ENCODE results near the gene KCNC1. TPM values are rescaled to one million over a fixed set of nuclear protein-coding genes. Genes with fewer than 3 reads are reported as not detected.

The KCNC1 gene
- total and polyA plus RNA-seq, 2 experiments from 2014 or later, result 0.01 to 0.20 TPM

- Histone ChIP-seq H4K20me1 (ENCODE audit: insufficient read depth, poor library complexity, severe bottlenecking) (no peaks in the 10 kb centered on the region), H3K4me1 (ENCODE audit: insufficient read depth) (no peaks in the 10 kb centered on the region), H3K4me2 (no peak overlapping the region), H3K9me3 (ENCODE audit: low read depth) (no peaks in the 10 kb centered on the region), H2AFZ (no peak overlapping the region), H3K79me2 (no peaks in the 10 kb centered on the region), H3K27ac (no peak overlapping the region), H3K9me2 (replicated peaks; ENCODE audit: insufficient read depth) (no peaks in the 10 kb centered on the region), H3K36me3 (replicated peaks; ENCODE audit: insufficient read depth, low read depth) (no peaks in the 10 kb centered on the region), H3K4me3 (no peak overlapping the region), H3K27me3 (peaks cover 23% of the 10 kb centered on the region)
- TF ChIP-seq EZH2 (IDR thresholded peaks at IDR 0.05; ENCODE audit: borderline replicate concordance), result no peak
- no peak for TF ChIP-seq EZH2phosphoT487 (IDR thresholded peaks at IDR 0.05; ENCODE audit: low read depth, severe bottlenecking, unreplicated experiment)
- no peak for TF ChIP-seq CTCF (IDR thresholded peaks at IDR 0.05; ENCODE audit: poor library complexity)
- 87% methylated on average over 13 of the region's 13 CpGs for WGBS (ENCODE audit: low lambda C conversion rate, missing lambda C conversion rate)
- no peak for DNase-seq (ENCODE audit: low spot score)
These were observed 8.6 kb downstream of the KCNC1 start for GRCh38 chr11:17743026-17743807.

GRCh38 chr11:17743808-17744119 is 9.2 kb downstream of the KCNC1 start:
- Histone ChIP-seq H3K79me2 (no peaks in the 10 kb centered on the region), H3K36me3 (replicated peaks; ENCODE audit: insufficient read depth, low read depth) (no peaks in the 10 kb centered on the region), H3K9me2 (replicated peaks; ENCODE audit: insufficient read depth) (no peaks in the 10 kb centered on the region), H3K9me3 (ENCODE audit: low read depth) (no peaks in the 10 kb centered on the region), H3K4me2 (no peak overlapping the region), H3K27ac (no peak overlapping the region), H4K20me1 (ENCODE audit: insufficient read depth, poor library complexity, severe bottlenecking) (no peaks in the 10 kb centered on the region), H3K4me1 (ENCODE audit: insufficient read depth) (no peaks in the 10 kb centered on the region), H3K27me3 (peaks cover 18% of the 10 kb centered on the region), H2AFZ (no peak overlapping the region), H3K4me3 (no peak overlapping the region)
- TF ChIP-seq EZH2phosphoT487 (IDR thresholded peaks at IDR 0.05; ENCODE audit: low read depth, severe bottlenecking, unreplicated experiment) (no peak), CTCF (IDR thresholded peaks at IDR 0.05; ENCODE audit: poor library complexity) (no peak), EZH2 (IDR thresholded peaks at IDR 0.05; ENCODE audit: borderline replicate concordance) (no peak)
- 76% methylated on average over 5 of the region's 5 CpGs for WGBS (ENCODE audit: low lambda C conversion rate, missing lambda C conversion rate)
- no peak for DNase-seq (ENCODE audit: low spot score)

GRCh38 chr11:17744151-17744940 is 9.8 kb downstream of the KCNC1 start:
- H3K4me1 ChIP-seq (ENCODE audit: insufficient read depth), result no peaks in the 10 kb centered on the region
- H3K27ac ChIP-seq, result no peak overlapping the region
- no peak overlapping the region for H2AFZ ChIP-seq
- no peaks in the 10 kb centered on the region for H3K79me2 ChIP-seq
- no peak overlapping the region for H3K4me3 ChIP-seq
- peaks cover 12% of the 10 kb centered on the region for H3K27me3 ChIP-seq
- TF ChIP-seq CTCF (IDR thresholded peaks at IDR 0.05; ENCODE audit: poor library complexity), result no peak
- TF ChIP-seq EZH2phosphoT487 (IDR thresholded peaks at IDR 0.05; ENCODE audit: low read depth, severe bottlenecking, unreplicated experiment), result no peak
- TF ChIP-seq EZH2 (IDR thresholded peaks at IDR 0.05; ENCODE audit: borderline replicate concordance), result no peak
- no peak for DNase-seq (ENCODE audit: low spot score)
- H3K36me3 ChIP-seq (replicated peaks; ENCODE audit: insufficient read depth, low read depth), result no peaks in the 10 kb centered on the region
- H4K20me1 ChIP-seq (ENCODE audit: insufficient read depth, poor library complexity, severe bottlenecking), result no peaks in the 10 kb centered on the region
- no peak overlapping the region for H3K4me2 ChIP-seq
- H3K9me3 ChIP-seq (ENCODE audit: low read depth), result no peaks in the 10 kb centered on the region
- no peaks in the 10 kb centered on the region for H3K9me2 ChIP-seq (replicated peaks; ENCODE audit: insufficient read depth)
- WGBS (ENCODE audit: low lambda C conversion rate, missing lambda C conversion rate), result 79% methylated on average over 9 of the region's 10 CpGs
